Body of pancreas (tissue), 4 donors: ENCODE measurements around the gene GJB4. TPM values are rescaled to one million over a fixed set of nuclear protein-coding genes. Genes with fewer than 3 reads are reported as not detected.
A peak's percentile ranks its signal among the peaks of the same experiment; 100 is the strongest.

Experiments used
- ATAC-seq: fragments of 150-250 bp; one replicate; pipeline ENCODE4 v1.9.1; 2016
- DNase-seq, 4 donors: peaks; one replicate each; pipeline ENCODE4 v3.0.0-alpha.2; 2019
- H3K27ac ChIP-seq, 4 donors: fragments of 200-600 bp; sonication (generic); 1 replicate in 3 of 4; 2 replicates in 1 of 4; pipeline versions ENCODE4 v1.5.1 to v1.6.1; 2016 to 2019; ENCODE audit warnings: mild to moderate bottlenecking in 1 of 4, mixed read lengths in 1 of 4, moderate library complexity in 1 of 4
- H3K27me3 ChIP-seq, 2 donors: fragments of 200-600 bp; sonication (generic); one replicate each; pipeline ENCODE4 v1.6.0; 2016; ENCODE audit warnings: mild to moderate bottlenecking in 1 of 2
- H3K36me3 ChIP-seq, 2 donors: fragments of 200-600 bp; sonication (generic); replicated peaks in 1 of 2; 2 replicates each; pipeline ENCODE4 v1.5.1; 2016; ENCODE audit warnings: low read depth in 2 of 2; ENCODE audit not compliant: insufficient read depth in 1 of 2
- H3K4me1 ChIP-seq: fragments of 200-600 bp; sonication (generic); one replicate; pipeline ENCODE4 v1.6.0; 2016
- H3K4me3 ChIP-seq, 2 donors: fragments of 200-600 bp; sonication (generic); 1 replicate in 1 of 2; 2 replicates in 1 of 2; pipeline ENCODE4 v1.5.1; 2016 to 2019
- H3K9me3 ChIP-seq, 3 donors: fragments of 200-600 bp; sonication (generic); 1 replicate in 2 of 3; 2 replicates in 1 of 3; pipeline ENCODE4 v1.5.1; 2016
- CTCF ChIP-seq, 7 experiments: fragments of 450-650 bp in 4 of 7; fragments of 200-600 bp in 3 of 7; sonication (generic) in 3 of 7; IDR thresholded peaks; one replicate each; pipeline ENCODE4 v1.5.1; 2016 to 2019; ENCODE audit warnings: antibody characterized with exemption in 7 of 7
- POLR2A ChIP-seq, 3 donors: fragments of 450-650 bp; IDR thresholded peaks; one replicate each; pipeline ENCODE4 v1.6.1; 2016; ENCODE audit warnings: antibody characterized with exemption in 3 of 3, mild to moderate bottlenecking in 2 of 3
- WGBS, 2 donors: methylation state at CpG; one replicate each; pipeline ENCODE4 v1.1.5; 2017; 5-methylcytosine and 5-hydroxymethylcytosine counted together
- intact Hi-C: fragments of 100-400 bp; cut with DNase I; formaldehyde crosslinking; loops from one replicate; pipeline ENCODE4 v1.15.1; 2023
- total RNA-seq, 2 donors: library from RNA; depleted of rRNA; stranded (reverse); fragments of >200 nt; gene quantifications; one replicate each; pipeline ENCODE4 v1.1.0, GENCODE V29; 2016

The GJB4 gene
- total RNA-seq, 2 donors from 2014 or later: not detected

- no peak for DNase-seq
- Histone ChIP-seq H3K4me1 (peaks cover 4% of the 10 kb centered on the region), H3K27me3 (no peaks in the 10 kb centered on the region), H3K4me3 (no peak overlapping the region), H3K9me3 (no peaks in the 10 kb centered on the region), H3K36me3 (no peaks in the 10 kb centered on the region), H3K27ac (no peak overlapping the region)
- intact Hi-C loops: no loop called here
- no peak for ATAC-seq
- TF ChIP-seq POLR2A (IDR thresholded peaks at IDR 0.05) (no peak), CTCF (IDR thresholded peaks at IDR 0.05) (no peak)
- 47 to 50% methylated on average over 18 of the region's 18 CpGs for WGBS, 2 donors
Observed at GRCh38 chr1:34740161-34740868, 19.2 kb upstream of the GJB4 start.

GRCh38 chr1:34742667-34743270 lies 16.8 kb upstream of the GJB4 start:
- no peak overlapping the region for H3K4me3 ChIP-seq

GRCh38 chr1:34743775-34744174 lies 15.8 kb upstream of the GJB4 start:
- Histone ChIP-seq H3K27me3 (no peaks in the 10 kb centered on the region), H3K4me1 (peaks cover 4% of the 10 kb centered on the region), H3K9me3 (no peaks in the 10 kb centered on the region), H3K36me3 (no peaks in the 10 kb centered on the region), H3K4me3 (no peak overlapping the region), H3K27ac (no peak overlapping the region)
- TF ChIP-seq POLR2A (IDR thresholded peaks at IDR 0.05) (no peak), CTCF (IDR thresholded peaks at IDR 0.05) (no peak)
- intact Hi-C loops: no loop called here
- DNase-seq (no peak), ATAC-seq (no peak)
- 83 to 84% methylated on average over 6 of the region's 6 CpGs for WGBS, 2 donors

More at GRCh38 chr1:34742667-34743270, 16.8 kb upstream of the GJB4 start:
- 12 to 45% methylated on average over 4 to 16 of the region's 16 CpGs for WGBS, 2 donors
- intact Hi-C loops: no loop called here
- Histone ChIP-seq H3K27me3 (no peaks in the 10 kb centered on the region), H3K27ac (no peak overlapping the region), H3K4me1 (peaks cover 4% of the 10 kb centered on the region), H3K9me3 (no peaks in the 10 kb centered on the region), H3K36me3 (no peaks in the 10 kb centered on the region)
- ATAC-seq: peak; percentile 87
- DNase-seq: peak; percentile 74 to 86 (median 81)
- TF ChIP-seq CTCF (IDR thresholded peaks at IDR 0.05) (peak; percentile 81 to 97 (median 89)), POLR2A (IDR thresholded peaks at IDR 0.05) (no peak)

GRCh38 chr1:34744851-34745250 lies 14.7 kb upstream of the GJB4 start:
- no peaks in the 10 kb centered on the region for H3K27me3 ChIP-seq
- intact Hi-C loops: no loop called here

More at GRCh38 chr1:34744851-34745250, 14.7 kb upstream of the GJB4 start:
- Histone ChIP-seq H3K9me3 (no peaks in the 10 kb centered on the region), H3K4me1 (peaks cover 4% of the 10 kb centered on the region), H3K4me3 (no peak overlapping the region), H3K36me3 (no peaks in the 10 kb centered on the region), H3K27ac (no peak overlapping the region)
- TF ChIP-seq POLR2A (IDR thresholded peaks at IDR 0.05) (no peak), CTCF (IDR thresholded peaks at IDR 0.05) (no peak)
- DNase-seq (no peak), ATAC-seq (no peak)
- 62 to 76% methylated on average over 3 of the region's 3 CpGs for WGBS, 2 donors
